ENCODE measurements around the gene RBM24. TPM values are rescaled to one million over a fixed set of nuclear protein-coding genes. Genes with fewer than 3 reads are reported as not detected.

Gene RBM24
- total and polyA plus RNA-seq, 10 of the 15 experiments (the other 5 are each of a cell fraction or from before 2014, with no cell fraction given) = 0.08 to 0.09 (median 0.09) TPM; not detected in 7

GRCh38 chr6:17291778-17292177 lies 10.6 kb downstream of the RBM24 start (continued):
- TF ChIP-seq MYB (IDR thresholded peaks at IDR 0.05; ENCODE audit: borderline replicate concordance, low read depth, low read length) = no peak
- TF ChIP-seq SREBF1 (IDR thresholded peaks at IDR 0.05; ENCODE audit: low read length) = no peak
- TF ChIP-seq, protein P1, sequence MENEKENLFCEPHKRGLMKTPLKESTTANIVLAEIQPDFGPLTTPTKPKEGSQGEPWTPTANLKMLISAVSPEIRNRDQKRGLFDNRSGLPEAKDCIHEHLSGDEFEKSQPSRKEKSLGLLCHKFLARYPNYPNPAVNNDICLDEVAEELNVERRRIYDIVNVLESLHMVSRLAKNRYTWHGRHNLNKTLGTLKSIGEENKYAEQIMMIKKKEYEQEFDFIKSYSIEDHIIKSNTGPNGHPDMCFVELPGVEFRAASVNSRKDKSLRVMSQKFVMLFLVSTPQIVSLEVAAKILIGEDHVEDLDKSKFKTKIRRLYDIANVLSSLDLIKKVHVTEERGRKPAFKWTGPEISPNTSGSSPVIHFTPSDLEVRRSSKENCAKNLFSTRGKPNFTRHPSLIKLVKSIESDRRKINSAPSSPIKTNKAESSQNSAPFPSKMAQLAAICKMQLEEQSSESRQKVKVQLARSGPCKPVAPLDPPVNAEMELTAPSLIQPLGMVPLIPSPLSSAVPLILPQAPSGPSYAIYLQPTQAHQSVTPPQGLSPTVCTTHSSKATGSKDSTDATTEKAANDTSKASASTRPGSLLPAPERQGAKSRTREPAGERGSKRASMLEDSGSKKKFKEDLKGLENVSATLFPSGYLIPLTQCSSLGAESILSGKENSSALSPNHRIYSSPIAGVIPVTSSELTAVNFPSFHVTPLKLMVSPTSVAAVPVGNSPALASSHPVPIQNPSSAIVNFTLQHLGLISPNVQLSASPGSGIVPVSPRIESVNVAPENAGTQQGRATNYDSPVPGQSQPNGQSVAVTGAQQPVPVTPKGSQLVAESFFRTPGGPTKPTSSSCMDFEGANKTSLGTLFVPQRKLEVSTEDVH (IDR thresholded peaks at IDR 0.05; ENCODE audit: low read depth, partially characterized antibody) = no peak
- TF ChIP-seq POLR2AphosphoS5 (IDR thresholded peaks at IDR 0.05; ENCODE audit: low read length) = no peak
- no peak for TF ChIP-seq WRNIP1 (IDR thresholded peaks at IDR 0.05; ENCODE audit: borderline replicate concordance, low read depth, low read length)
- TF ChIP-seq NFYB (IDR thresholded peaks at IDR 0.05; ENCODE audit: insufficient read depth, low read depth, low read length) = no peak
- no peak for TF ChIP-seq POU2F2 (IDR thresholded peaks at IDR 0.05; ENCODE audit: borderline replicate concordance, low read depth, low read length)
- no peak for TF ChIP-seq GATAD2B (conservative IDR thresholded peaks at IDR 0.05; ENCODE audit: low read depth)
- TF ChIP-seq STAT3 (IDR thresholded peaks at IDR 0.05; ENCODE audit: low read depth, low read length) = no peak
- TF ChIP-seq NKRF (conservative IDR thresholded peaks at IDR 0.05) = no peak
- TF ChIP-seq BACH1 (IDR thresholded peaks at IDR 0.05; ENCODE audit: borderline replicate concordance) = no peak

All from GM12878 (cell line).